Fibroblast of the aortic adventitia (primary cell): Measurements from ENCODE around the gene QKI. TPM values are rescaled to one million over a fixed set of nuclear protein-coding genes. Genes with fewer than 3 reads are reported as not detected.
"Not testable (repeated sequence)": the region's sequence is repeated elsewhere in the genome, so short reads cannot be mapped to it uniquely, and the experiment has no call there.

Experiments used
- DNase-seq: peaks from one replicate; pipeline ENCODE4 v3.0.0-alpha.2; 2010; ENCODE audit warnings: low read depth
- H3K4me3 ChIP-seq: 2 replicates; pipeline ENCODE4 v1.5.1; 2011; ENCODE audit warnings: low read depth, mild to moderate bottlenecking, control low read depth, low read length, moderate library complexity
- CTCF ChIP-seq: IDR thresholded peaks from 2 replicates; pipeline ENCODE4 v1.5.1; 2011; ENCODE audit warnings: mild to moderate bottlenecking, low read length, control low read depth, inconsistent platforms; ENCODE audit not compliant: insufficient read depth
- total RNA-seq: library from RNA; depleted of rRNA; stranded (reverse); fragments of >200 nt; gene quantifications from 2 replicates; pipeline ENCODE4 v1.2.3, GENCODE V29; 2012; ENCODE audit warnings: low replicate concordance

Gene QKI
- total RNA-seq, 1 donor, result 125 TPM

- no peak overlapping the region for H3K4me3 ChIP-seq
- no peak for DNase-seq
- TF ChIP-seq CTCF, result no peak
Measured at GRCh38 chr6:163371129-163371528, 43.4 kb upstream of the QKI start.

GRCh38 chr6:163373240-163373639, 41.3 kb upstream of the QKI start:
- no peak overlapping the region for H3K4me3 ChIP-seq
- DNase-seq, result no peak
- TF ChIP-seq CTCF, result no peak

GRCh38 chr6:163375361-163375760, 39.2 kb upstream of the QKI start:
- TF ChIP-seq CTCF, result no peak
- DNase-seq, result no peak
- H3K4me3 ChIP-seq, result no peak overlapping the region

DNA sequence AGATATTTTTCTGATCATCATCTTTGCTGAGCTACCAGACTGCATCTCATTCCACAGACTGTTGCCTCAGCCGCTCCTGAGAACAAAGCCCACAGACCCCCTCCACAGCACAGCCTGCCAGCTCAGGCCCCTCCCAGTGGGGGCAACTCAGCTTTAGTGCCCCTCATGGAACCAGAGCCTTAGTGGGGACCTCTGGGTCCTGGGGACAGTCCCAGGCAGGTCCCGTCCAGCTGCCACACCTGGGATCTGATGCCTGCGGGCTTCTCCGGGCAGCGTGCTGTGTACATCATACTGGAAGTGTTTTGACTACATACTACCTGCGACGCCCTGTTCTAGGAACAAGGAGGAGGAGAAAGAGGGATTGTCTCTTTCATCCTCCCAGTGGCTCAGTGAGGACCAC, 38.3 kb upstream of the QKI start:
- TF ChIP-seq CTCF, result no peak
- no peak overlapping the region for H3K4me3 ChIP-seq
- DNase-seq, result no peak

DNA sequence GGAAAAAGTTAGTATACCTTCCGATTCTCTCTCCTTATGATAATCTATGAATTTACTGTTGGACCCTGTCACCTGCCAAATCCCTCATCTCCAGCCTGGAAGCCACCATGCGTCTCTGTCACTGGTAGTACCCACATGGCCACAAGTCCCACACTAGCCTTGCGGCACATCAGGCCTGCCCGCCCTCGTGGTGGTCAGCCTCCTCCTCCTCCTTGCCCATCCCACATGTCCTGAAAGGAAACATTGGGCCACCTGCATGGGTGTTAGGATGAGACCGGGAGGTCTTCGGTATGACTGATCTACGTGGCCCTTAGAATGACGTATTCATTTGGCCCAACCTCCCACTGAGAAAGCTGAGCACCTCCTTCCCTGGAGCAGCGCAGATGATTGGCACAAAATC, 37.0 kb upstream of the QKI start:
- no peak for DNase-seq
- no peak for TF ChIP-seq CTCF
- H3K4me3 ChIP-seq, result no peak overlapping the region

DNA sequence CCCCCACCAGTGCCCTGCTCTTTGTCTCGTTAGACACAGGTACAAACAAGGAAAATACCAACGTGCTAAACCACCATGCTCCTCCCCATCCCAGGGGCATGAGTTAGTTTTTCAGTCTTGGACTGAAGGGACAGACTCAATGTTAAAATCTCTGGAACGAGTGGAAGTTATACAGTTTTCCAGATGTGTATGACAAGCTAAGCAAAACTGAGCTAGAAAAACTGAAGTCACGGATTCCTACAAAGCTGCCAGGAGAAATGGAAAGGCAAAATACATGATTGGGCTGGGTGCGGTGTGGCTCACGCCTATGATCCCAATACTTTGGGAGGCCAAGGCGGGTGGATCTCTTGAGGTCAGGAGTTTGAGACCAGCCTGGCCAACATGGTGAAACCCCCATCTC, 34.3 kb upstream of the QKI start:
- no peak for TF ChIP-seq CTCF
- no peak overlapping the region for H3K4me3 ChIP-seq
- no peak for DNase-seq

DNA sequence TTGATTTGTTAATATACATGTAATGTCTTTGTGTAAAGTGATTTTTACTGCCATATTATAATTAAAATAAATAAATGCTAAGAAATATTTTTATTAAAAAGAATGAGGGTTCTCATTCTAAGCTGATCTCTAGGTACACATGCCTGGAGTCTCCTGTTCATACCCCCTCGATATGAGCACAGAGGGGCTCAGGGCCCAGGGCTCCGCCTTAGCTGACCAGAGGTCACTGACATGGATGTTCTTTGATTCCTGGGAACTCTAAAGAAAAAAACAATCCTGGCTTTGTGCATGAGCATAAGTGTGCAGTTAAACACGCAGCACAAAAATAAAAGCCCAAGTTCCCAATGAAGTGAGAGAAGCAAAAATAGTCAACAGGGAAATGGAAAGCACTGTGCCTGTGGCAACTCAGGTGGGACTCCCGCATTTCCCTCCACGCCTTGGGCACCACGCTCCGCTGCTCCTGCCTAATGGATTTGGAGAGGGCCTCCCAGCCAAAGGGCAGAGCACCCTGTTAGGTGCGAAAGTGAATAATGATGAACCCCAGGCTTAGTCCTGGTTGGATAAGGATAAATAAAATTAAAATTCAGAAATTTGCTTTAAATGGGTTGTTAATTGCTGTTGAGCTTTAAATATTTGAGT, 33.3 kb upstream of the QKI start:
- H3K4me3 ChIP-seq, result no peak overlapping the region
- no peak for TF ChIP-seq CTCF
- no peak for DNase-seq

GRCh38 chr6:163383396-163383795, 31.1 kb upstream of the QKI start:
- not testable (repeated sequence) for DNase-seq, H3K4me3 ChIP-seq
